Heart left ventricle (tissue), 16 donors: Measurements from ENCODE around the gene BBC3. TPM values are rescaled to one million over a fixed set of nuclear protein-coding genes. Genes with fewer than 3 reads are reported as not detected.

ENCODE experiments used
- ATAC-seq, 4 donors: fragments of 200-7000 bp; cut with Tn5 transposase; one replicate each; pipeline ENCODE4 v1.9.1; 2020 to 2022; ENCODE audit warnings: moderate library complexity in 4 of 4, mild to moderate bottlenecking in 3 of 4, moderate number of reproducible peaks in 1 of 4
- DNase-seq, 5 donors: peaks; one replicate each; pipeline ENCODE4 v3.0.0-alpha.2; 2020
- H3K27ac ChIP-seq, 12 donors: fragments of 200-600 bp; sonication (generic) in 4 of 12; one replicate each; pipeline versions ENCODE4 v1.5.0 to v1.8.0; 2016 to 2022; ENCODE audit warnings: mild to moderate bottlenecking in 2 of 12
- H3K27me3 ChIP-seq, 9 donors: fragments of 200-600 bp; sonication (generic) in 2 of 9; one replicate each; pipeline versions ENCODE4 v1.5.1 to v1.8.0; 2016 to 2022; ENCODE audit warnings: mild to moderate bottlenecking in 3 of 9
- H3K36me3 ChIP-seq, 9 donors: fragments of 200-600 bp; sonication (generic) in 2 of 9; one replicate each; pipeline versions ENCODE4 v1.5.0 to v1.8.0; 2018 to 2022; ENCODE audit warnings: mild to moderate bottlenecking in 2 of 9
- H3K4me1 ChIP-seq, 12 donors: fragments of 200-600 bp; sonication (generic) in 4 of 12; one replicate each; pipeline versions ENCODE4 v1.5.0 to v1.8.0; 2016 to 2022; ENCODE audit warnings: mild to moderate bottlenecking in 3 of 12
- H3K4me3 ChIP-seq, 12 donors: fragments of 200-600 bp; sonication (generic) in 4 of 12; one replicate each; pipeline versions ENCODE4 v1.5.0 to v1.8.0; 2017 to 2022; ENCODE audit warnings: mild to moderate bottlenecking in 9 of 12, moderate library complexity in 4 of 12
- H3K9me3 ChIP-seq, 12 donors: fragments of 200-600 bp; sonication (generic) in 4 of 12; one replicate each; pipeline versions ENCODE4 v1.5.0 to v1.8.0; 2016 to 2022; ENCODE audit warnings: mild to moderate bottlenecking in 1 of 12
- POLR2A ChIP-seq, 2 donors: fragments of 450-650 bp; IDR thresholded peaks; one replicate each; pipeline ENCODE4 v1.6.1; 2017; ENCODE audit warnings: antibody characterized with exemption in 2 of 2, mild to moderate bottlenecking in 2 of 2, moderate library complexity in 2 of 2
- WGBS, 4 donors: extraction: QIAGEN DNeasy Blood & Tissue Kit in 2 of 4; methylation state at CpG; one replicate each; pipeline versions ENCODE4 v1.1.5 to v1.1.7; 2013 to 2018; 5-methylcytosine and 5-hydroxymethylcytosine counted together
- intact Hi-C, 10 donors: fragments of 100-400 bp; cut with DNase I; formaldehyde crosslinking; loops; one replicate each; pipeline versions ENCODE4 v1.11.1 to v1.14.2; 2022
- polyA plus RNA-seq, 2 donors: library from polyadenylated mRNA; stranded (reverse); fragments of 200-250 nt; gene quantifications; one replicate each; pipeline ENCODE4 v1.2.3, GENCODE V29; 2013
- total RNA-seq, 9 donors: library from RNA; depleted of rRNA in 2 of 9; stranded (reverse); fragments of >200 nt in 2 of 9; fragmentation: NEBNext Ultra II Directional in 3 of 9; extraction: Animal tissue kit (Norgen Biotek cat#: 25700) in 3 of 9; gene quantifications; one replicate each; pipeline versions ENCODE4 v1.1.0 to v1.2.4, GENCODE V29; 2016 to 2023
- TF ChIP-seq, protein P1 (sequence below), 12 donors: fragments of 200-600 bp; sonication (generic) in 4 of 12; IDR thresholded peaks; one replicate each; pipeline versions ENCODE4 v1.5.0 to v1.8.0; 2018 to 2022; ENCODE audit warnings: antibody characterized with exemption in 12 of 12, mild to moderate bottlenecking in 5 of 12
- donor health status: ischemic (EF 13 %, LVEDD 7.1; RV severe dilation, severe dysfunction).
- donor health status: healthy with polysubstance abuse.
- donor health status: DM: no; HTN: yes; CAD: no.
- donor health status: DM: no; HTN: no; CAD: no.
- donor health status: ischemic (EF 25% LVEDD 6.9; RV normal size, moderate dysfunction).
- donor health status: ischemic (EF 25% LVEDD 5.7; RV mildly dilated, moderate dysfunction).
- donor health status: healthy.
- donor health status: DM: yes; HTN: yes; CAD: no.
- donor health status: ischemic (EF 35%, LVEDD 5.7; RV mildly dilated, moderate dysfunction).
- donor health status: nonischemic (EF 11% LVEDD 7.7; RV severe dilation, severe dysfunction).
- donor health status: DM: yes; HTN: yes; CAD: no.
- donor health status: PGD.
- donor health status: ischemic (EF 29% LVEDD 5.4; RV normal size, mild dysfunction).
- donor health status: nonischemic (EF 23%, LVEDD 6.1; RV moderate dilation, normal function).

The BBC3 gene
- total and polyA plus RNA-seq, 11 donors: 1.9 to 5.4 (median 4.6) TPM

DNA sequence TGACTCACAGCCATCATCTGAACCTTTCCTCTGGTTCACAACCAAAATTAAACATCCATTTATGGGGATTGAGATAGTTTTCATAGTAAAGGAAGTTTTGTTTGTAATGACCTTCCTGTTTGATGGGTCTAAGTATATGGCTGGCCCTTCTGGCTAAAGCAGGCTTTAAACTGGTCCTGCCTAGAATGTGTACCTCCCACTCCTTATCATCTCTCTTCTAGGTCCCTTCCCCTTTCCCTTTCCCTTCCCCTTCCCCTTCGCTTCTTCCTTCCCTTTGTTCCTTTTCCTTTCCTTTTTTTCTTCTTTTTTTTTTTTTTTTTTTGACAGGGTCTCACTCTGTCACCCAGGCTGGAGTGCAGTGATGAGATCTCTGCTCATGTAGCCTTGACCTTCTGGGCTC lies 35.6 kb downstream of the BBC3 start:
- Histone ChIP-seq H3K9me3 (no peaks in the 10 kb centered on the region), H3K27me3 (no peaks in the 10 kb centered on the region), H3K4me1 (peaks cover 0 to 11% (median 6%) of the 10 kb centered on the region in 12 donors), H3K27ac (no peak overlapping the region), H3K4me3 (no peak overlapping the region), H3K36me3 (peaks cover 0 to 51% (median 27%) of the 10 kb centered on the region in 9 donors)
- intact Hi-C loops: loop anchor here in 1 of 10 donors (5.0 kb wide), 1 partner anchor 38 kb away; no protein-coding TSS in a partner anchor
- DNase-seq (no peak), ATAC-seq (no peak)
- TF ChIP-seq, protein P1, sequence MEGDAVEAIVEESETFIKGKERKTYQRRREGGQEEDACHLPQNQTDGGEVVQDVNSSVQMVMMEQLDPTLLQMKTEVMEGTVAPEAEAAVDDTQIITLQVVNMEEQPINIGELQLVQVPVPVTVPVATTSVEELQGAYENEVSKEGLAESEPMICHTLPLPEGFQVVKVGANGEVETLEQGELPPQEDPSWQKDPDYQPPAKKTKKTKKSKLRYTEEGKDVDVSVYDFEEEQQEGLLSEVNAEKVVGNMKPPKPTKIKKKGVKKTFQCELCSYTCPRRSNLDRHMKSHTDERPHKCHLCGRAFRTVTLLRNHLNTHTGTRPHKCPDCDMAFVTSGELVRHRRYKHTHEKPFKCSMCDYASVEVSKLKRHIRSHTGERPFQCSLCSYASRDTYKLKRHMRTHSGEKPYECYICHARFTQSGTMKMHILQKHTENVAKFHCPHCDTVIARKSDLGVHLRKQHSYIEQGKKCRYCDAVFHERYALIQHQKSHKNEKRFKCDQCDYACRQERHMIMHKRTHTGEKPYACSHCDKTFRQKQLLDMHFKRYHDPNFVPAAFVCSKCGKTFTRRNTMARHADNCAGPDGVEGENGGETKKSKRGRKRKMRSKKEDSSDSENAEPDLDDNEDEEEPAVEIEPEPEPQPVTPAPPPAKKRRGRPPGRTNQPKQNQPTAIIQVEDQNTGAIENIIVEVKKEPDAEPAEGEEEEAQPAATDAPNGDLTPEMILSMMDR (IDR thresholded peaks at IDR 0.05): no peak
- no peak for TF ChIP-seq POLR2A (IDR thresholded peaks at IDR 0.05)
- WGBS, 4 donors: 81 to 88% (median 82%) methylated on average over 1 of the region's 1 CpG

DNA sequence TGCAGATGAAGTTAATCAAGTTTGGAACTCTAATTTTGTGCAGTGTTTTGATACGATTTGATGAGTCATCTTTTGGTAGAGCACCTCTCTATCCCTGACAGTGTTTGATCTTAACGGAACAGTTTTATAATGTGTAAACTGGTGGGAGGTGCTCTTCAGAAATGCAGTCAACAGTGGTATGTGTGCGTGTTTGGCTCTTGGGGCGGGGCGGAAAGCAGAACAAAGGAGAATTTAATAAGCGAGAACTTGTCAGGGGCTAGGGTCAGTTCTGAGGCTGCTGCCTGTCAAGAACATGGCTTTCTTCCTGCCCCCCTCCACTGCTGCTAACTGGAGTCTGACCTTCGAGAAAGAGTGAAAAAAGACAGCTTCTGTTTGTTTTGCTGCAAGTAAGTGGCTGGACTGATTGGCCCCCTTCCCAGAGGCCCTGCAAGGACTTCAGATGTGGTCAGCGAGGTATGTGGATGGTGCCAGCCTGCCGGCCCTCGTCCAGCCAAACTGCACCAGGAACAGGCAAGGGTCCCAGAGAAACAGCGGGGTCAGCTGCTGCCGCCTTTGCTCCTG lies 40.8 kb downstream of the BBC3 start:
- DNase-seq (peak in 4 of 5 donors; percentile 26 to 58 (median 38)), ATAC-seq (peak in 3 of 4 donors; percentile 46 to 72 (median 50))
- no peaks in the 10 kb centered on the region for H3K9me3 ChIP-seq
- TF ChIP-seq, protein P1 (IDR thresholded peaks at IDR 0.05): no peak
- TF ChIP-seq POLR2A (IDR thresholded peaks at IDR 0.05): no peak
- H3K27ac ChIP-seq: peak overlapping the region; percentile 15 to 76 (median 62)
- intact Hi-C loops: loop anchor here in 1 of 10 donors (5.0 kb wide), 1 partner anchor 33 kb away; no protein-coding TSS in a partner anchor
- peaks cover 0 to 36% (median 16%) of the 10 kb centered on the region in 12 donors for H3K4me1 ChIP-seq
- peak overlapping the region in 2 of 12 donors; percentile 5 to 10 for H3K4me3 ChIP-seq
- H3K27me3 ChIP-seq: no peaks in the 10 kb centered on the region
- peaks cover 0 to 30% (median 0%) of the 10 kb centered on the region in 9 donors for H3K36me3 ChIP-seq
- 17 to 30% (median 25%) methylated on average over 12 of the region's 12 CpGs for WGBS, 4 donors

DNA sequence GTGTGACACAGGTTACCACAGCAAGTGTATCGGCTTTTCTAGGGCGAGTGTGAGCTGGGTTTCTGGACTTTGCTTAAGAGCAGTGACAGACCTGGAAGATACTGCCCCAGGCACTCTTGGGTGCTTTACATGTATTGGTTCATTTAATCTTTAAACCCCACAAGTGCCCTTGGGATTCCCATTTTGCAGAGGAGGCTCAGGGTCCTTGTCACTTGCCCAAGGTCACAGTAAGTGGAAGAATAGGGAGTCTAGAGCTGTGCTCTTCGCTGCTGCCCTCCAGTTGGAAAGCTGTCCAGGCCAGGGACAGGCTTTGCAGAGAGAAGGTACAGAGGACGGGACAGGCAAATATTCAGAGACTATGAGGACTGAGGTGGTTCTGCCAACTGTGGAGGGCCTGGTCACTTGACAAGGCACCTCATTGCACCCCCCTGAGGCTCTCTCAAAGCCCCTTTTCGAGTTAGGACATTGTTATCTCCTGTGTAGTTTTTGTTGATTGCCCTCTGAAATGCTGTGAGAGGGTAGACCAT lies 42.4 kb downstream of the BBC3 start:
- no peak overlapping the region for H3K4me3 ChIP-seq
- TF ChIP-seq, protein P1 (IDR thresholded peaks at IDR 0.05): no peak
- no peak for TF ChIP-seq POLR2A (IDR thresholded peaks at IDR 0.05)
- peaks cover 0 to 37% (median 19%) of the 10 kb centered on the region in 12 donors for H3K4me1 ChIP-seq
- no peaks in the 10 kb centered on the region for H3K9me3 ChIP-seq
- ATAC-seq (no peak), DNase-seq (no peak)
- peaks cover 0 to 36% (median 2%) of the 10 kb centered on the region in 9 donors for H3K36me3 ChIP-seq
- peak overlapping the region in 1 of 12 donors; percentile 71 for H3K27ac ChIP-seq
- WGBS, 4 donors: 89 to 97% (median 91%) methylated on average over 5 of the region's 5 CpGs
- no peaks in the 10 kb centered on the region for H3K27me3 ChIP-seq
- intact Hi-C loops: no loop called here

DNA sequence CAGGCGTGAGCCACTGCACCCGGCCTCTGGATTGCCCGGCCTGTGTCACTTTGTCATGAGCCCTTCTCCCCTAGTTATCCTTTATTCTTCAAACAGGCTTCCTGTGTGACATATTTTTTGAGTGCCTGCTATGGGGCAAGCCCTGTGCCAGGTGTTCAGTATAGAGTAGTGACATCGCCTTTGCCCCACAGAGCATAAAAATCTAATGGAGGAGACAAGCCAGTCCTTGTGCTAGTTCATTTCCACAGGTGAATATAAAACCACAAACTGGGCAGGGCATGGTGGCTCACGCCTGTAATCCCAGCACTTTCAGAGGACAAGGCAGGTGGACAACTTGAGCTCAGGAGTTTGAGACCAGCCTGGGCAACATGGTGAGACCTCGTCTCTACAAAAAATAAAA lies 43.2 kb downstream of the BBC3 start:
- Histone ChIP-seq H3K27me3 (no peaks in the 10 kb centered on the region), H3K9me3 (no peaks in the 10 kb centered on the region), H3K4me1 (peaks cover 0 to 42% (median 25%) of the 10 kb centered on the region in 12 donors), H3K27ac (peak overlapping the region in 1 of 12 donors; percentile 71), H3K4me3 (no peak overlapping the region), H3K36me3 (peaks cover 0 to 44% (median 2%) of the 10 kb centered on the region in 9 donors)
- ATAC-seq (no peak), DNase-seq (no peak)
- TF ChIP-seq, protein P1 (IDR thresholded peaks at IDR 0.05): no peak
- TF ChIP-seq POLR2A (IDR thresholded peaks at IDR 0.05): no peak
- WGBS, 4 donors: 90 to 96% (median 95%) methylated on average over 6 of the region's 6 CpGs
- intact Hi-C loops: no loop called here
